ENCODE results near the gene KCNJ14.

DNA sequence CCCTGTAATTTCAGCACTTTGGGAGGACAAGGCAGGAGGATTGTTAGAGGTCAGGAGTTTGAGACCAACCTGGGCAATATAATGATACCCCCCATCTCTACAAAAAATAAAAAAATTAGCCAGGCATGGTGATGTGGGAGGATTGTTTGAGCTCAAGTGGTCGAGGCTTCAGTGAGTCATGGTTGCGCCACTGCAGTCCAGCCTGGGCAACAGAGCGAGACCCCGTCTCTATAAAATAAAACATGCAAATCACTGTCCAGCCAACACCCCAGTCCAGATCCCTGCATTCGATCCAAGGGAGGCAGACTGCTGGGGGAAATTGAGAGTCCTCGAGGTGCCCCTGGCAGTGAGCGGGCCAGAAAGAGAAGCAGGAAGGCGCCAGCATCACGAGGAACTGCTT, 20.8 kb downstream of the KCNJ14 start:
- TF ChIP-seq POLR2AphosphoS5 (IDR thresholded peaks at IDR 0.05; ENCODE audit: low read depth, low read length) (no peak), POLR2A (IDR thresholded peaks at IDR 0.05; ENCODE audit: low read depth, low read length) (no peak)

All from GM12892 (cell line).